H1 (cell line): Measurements from ENCODE around the gene C1orf50. TPM values are rescaled to one million over a fixed set of nuclear protein-coding genes. Genes with fewer than 3 reads are reported as not detected.
A peak's percentile ranks its signal among the peaks of the same experiment; 100 is the strongest.

Experiments
- CTCF ChIA-PET: fragments of 300-600 bp; sonication (Branson Sonifier 250); formaldehyde crosslinking; loops from one replicate; lab custom pipeline; 2021; ENCODE audit not compliant: partially characterized antibody; lab: Charles Lee
- POLR2A ChIA-PET: fragments of 300-600 bp; sonication (Branson Sonifier 250); formaldehyde crosslinking; loops from one replicate; lab custom pipeline; 2021; ENCODE audit warnings: inconsistent platforms; ENCODE audit not compliant: partially characterized antibody; lab: Charles Lee
- DNase-seq, 2 experiments: peaks; one replicate each; pipeline versions ENCODE4 v3.0.0 to v3.0.0-alpha.2; 2010 to 2022; ENCODE audit warnings: low spot score in 2 of 2, low read depth in 1 of 2, mixed read lengths in 1 of 2
- FAIRE-seq: peaks from 2 replicates; lab custom pipeline; 2011; peaks lifted over from hg19 to GRCh38; lab: Jason Lieb, UNC
- H2AFZ ChIP-seq: 2 replicates; pipeline ENCODE4 v1.8.1; 2012; ENCODE audit warnings: low read length, inconsistent platforms
- H2AK5ac ChIP-seq: 2 replicates; pipeline ENCODE4 v1.6.1; 2013; ENCODE audit warnings: low read depth, low read length
- H2BK120ac ChIP-seq: replicated peaks from 2 replicates; pipeline ENCODE3; 2013; ENCODE audit warnings: low read depth, low read length, inconsistent platforms
- H2BK12ac ChIP-seq: 2 replicates; pipeline ENCODE4 v1.6.1; 2013; ENCODE audit warnings: low read depth, low read length
- H2BK15ac ChIP-seq: 2 replicates; pipeline ENCODE4 v1.6.1; 2013; ENCODE audit warnings: low read length
- H2BK20ac ChIP-seq: 2 replicates; pipeline ENCODE4 v1.6.1; 2013; ENCODE audit warnings: low read length
- H2BK5ac ChIP-seq: 2 replicates; pipeline ENCODE4 v1.6.1; 2013; ENCODE audit warnings: low read depth, low read length
- H3K14ac ChIP-seq: 2 replicates; pipeline ENCODE4 v1.6.1; 2013; ENCODE audit warnings: inconsistent platforms; ENCODE audit not compliant: insufficient read length
- H3K18ac ChIP-seq: 2 replicates; pipeline ENCODE4 v1.6.1; 2013; ENCODE audit warnings: low read length; ENCODE audit errors: extremely low read depth
- H3K23ac ChIP-seq: 2 replicates; pipeline ENCODE4 v1.6.1; 2013; ENCODE audit warnings: inconsistent platforms; ENCODE audit not compliant: insufficient read length
- H3K23me2 ChIP-seq: 2 replicates; pipeline ENCODE4 v1.6.1; 2013; ENCODE audit warnings: low read depth, low read length
- H3K27ac ChIP-seq: 2 replicates; pipeline ENCODE4 v1.6.1; 2011; ENCODE audit warnings: low read depth, low read length, inconsistent platforms
- H3K27me3 ChIP-seq, 4 experiments: replicated peaks in 1 of 4; 1 replicate in 1 of 4; 2 replicates in 3 of 4; pipeline versions ENCODE4 v1.6.1 to v1.8.1; 2011 to 2013; ENCODE audit warnings: low read length in 3 of 4, mild to moderate bottlenecking in 3 of 4, inconsistent platforms in 2 of 4, mixed read lengths in 2 of 4, moderate library complexity in 1 of 4; ENCODE audit not compliant: control insufficient read depth in 3 of 4, insufficient read depth in 3 of 4; ENCODE audit errors: extremely low read depth in 1 of 4
- H3K36me3 ChIP-seq, 4 experiments: 2 replicates each; pipeline versions ENCODE4 v1.6.1 to v1.8.1; 2011 to 2013; ENCODE audit warnings: mild to moderate bottlenecking in 4 of 4, low read length in 3 of 4, moderate library complexity in 2 of 4, control low read depth in 1 of 4, inconsistent platforms in 1 of 4; ENCODE audit not compliant: insufficient read depth in 4 of 4, control insufficient read depth in 2 of 4
- H3K4ac ChIP-seq: replicated peaks from 2 replicates; pipeline ENCODE3; 2013; ENCODE audit warnings: low read length, low read depth, mixed read lengths, inconsistent platforms; ENCODE audit not compliant: insufficient read length
- H3K4me1 ChIP-seq, 4 experiments: replicated peaks in 1 of 4; 1 replicate in 1 of 4; 2 replicates in 3 of 4; pipeline versions ENCODE4 v1.6.1 to v1.8.1; 2011 to 2013; ENCODE audit warnings: low read length in 3 of 4, inconsistent platforms in 2 of 4, mixed read lengths in 1 of 4; ENCODE audit not compliant: insufficient read depth in 4 of 4, control insufficient read depth in 3 of 4
- H3K4me2 ChIP-seq, 2 experiments: 2 replicates each; pipeline versions ENCODE4 v1.6.1 to v1.8.1; 2011 to 2013; ENCODE audit warnings: low read depth in 2 of 2, low read length in 2 of 2, control low read depth in 1 of 2, inconsistent platforms in 1 of 2, mild to moderate bottlenecking in 1 of 2; ENCODE audit not compliant: insufficient read depth in 1 of 2
- H3K4me3 ChIP-seq, 4 experiments: fragments of 200-600, 300-600 bp in 1 of 4; sonication (generic), shearing (Covaris generic), sonication (Bioruptor Twin) in 1 of 4; 2 replicates each; pipeline versions ENCODE4 v1.5.1 to v1.8.1; 2011 to 2016; ENCODE audit warnings: low read length in 4 of 4, low read depth in 3 of 4, control low read depth in 2 of 4, inconsistent platforms in 2 of 4, mild to moderate bottlenecking in 2 of 4, mixed read lengths in 1 of 4, moderate library complexity in 1 of 4; ENCODE audit not compliant: insufficient read depth in 2 of 4; ENCODE audit errors: extremely low read depth in 1 of 4
- H3K56ac ChIP-seq: replicated peaks from 2 replicates; pipeline ENCODE3; 2013; ENCODE audit warnings: low read depth, mild to moderate bottlenecking, mixed read lengths, low read length, inconsistent platforms; ENCODE audit not compliant: insufficient read length
- H3K79me1 ChIP-seq: 2 replicates; pipeline ENCODE4 v1.6.1; 2013; ENCODE audit warnings: low read depth, low read length, control low read depth
- H3K79me2 ChIP-seq, 2 experiments: 2 replicates each; pipeline versions ENCODE4 v1.6.1 to v1.8.1; 2012 to 2013; ENCODE audit warnings: low read length in 2 of 2, mild to moderate bottlenecking in 2 of 2, inconsistent platforms in 1 of 2; ENCODE audit not compliant: insufficient read depth in 2 of 2, control insufficient read depth in 1 of 2
- H3K9ac ChIP-seq, 4 experiments: replicated peaks in 1 of 4; 1 replicate in 1 of 4; 2 replicates in 3 of 4; pipeline versions ENCODE4 v1.6.1 to v1.8.1; 2011 to 2013; ENCODE audit warnings: low read depth in 3 of 4, low read length in 3 of 4, control low read depth in 2 of 4, mild to moderate bottlenecking in 2 of 4, moderate library complexity in 2 of 4, inconsistent platforms in 1 of 4; ENCODE audit errors: extremely low read depth in 1 of 4
- H3K9me3 ChIP-seq, 2 experiments: 2 replicates each; pipeline versions ENCODE4 v1.6.1 to v1.8.1; 2012 to 2013; ENCODE audit warnings: mild to moderate bottlenecking in 2 of 2, moderate library complexity in 2 of 2, control low read depth in 1 of 2, inconsistent platforms in 1 of 2, low read depth in 1 of 2, low read length in 1 of 2, mixed read lengths in 1 of 2; ENCODE audit not compliant: insufficient read depth in 2 of 2
- H4K20me1 ChIP-seq, 2 experiments: replicated peaks in 1 of 2; 2 replicates each; pipeline versions ENCODE3 to v1.8.1; 2011 to 2013; ENCODE audit warnings: inconsistent platforms in 2 of 2, low read length in 2 of 2, mild to moderate bottlenecking in 1 of 2; ENCODE audit not compliant: insufficient read depth in 2 of 2, control insufficient read depth in 1 of 2
- H4K5ac ChIP-seq: 2 replicates; pipeline ENCODE4 v1.6.1; 2013; ENCODE audit warnings: low read length, low read depth, mixed read lengths, inconsistent platforms; ENCODE audit not compliant: insufficient read length
- H4K8ac ChIP-seq: 2 replicates; pipeline ENCODE4 v1.8.0; 2013; ENCODE audit warnings: mild to moderate bottlenecking, moderate library complexity, low read length, inconsistent platforms; ENCODE audit not compliant: insufficient read depth; ENCODE audit errors: extremely low read depth
- H4K91ac ChIP-seq: replicated peaks from 2 replicates; pipeline ENCODE3; 2013; ENCODE audit warnings: low read length, mixed read lengths, inconsistent platforms; ENCODE audit not compliant: insufficient read length
- BCL11A ChIP-seq, 2 experiments: IDR thresholded peaks; one replicate each; pipeline ENCODE4 v1.6.1; 2011; ENCODE audit warnings: low read depth in 2 of 2, low read length in 2 of 2, mild to moderate bottlenecking in 2 of 2
- CHD1 ChIP-seq: IDR thresholded peaks from 2 replicates; pipeline ENCODE4 v1.6.1; 2012; ENCODE audit warnings: low read depth, low read length, improper control_type of control experiment
- EP300 ChIP-seq, 2 experiments: IDR thresholded peaks; 1 replicate in 1 of 2; 2 replicates in 1 of 2; pipeline ENCODE4 v1.6.1; 2011 to 2012; ENCODE audit warnings: low read depth in 2 of 2, low read length in 2 of 2, mild to moderate bottlenecking in 2 of 2, borderline replicate concordance in 1 of 2, inconsistent platforms in 1 of 2, moderate library complexity in 1 of 2
- GABPA ChIP-seq: IDR thresholded peaks from 2 replicates; pipeline ENCODE4 v1.6.1; 2011; ENCODE audit warnings: mild to moderate bottlenecking, low read length, moderate library complexity, borderline replicate concordance; ENCODE audit not compliant: insufficient read depth
- KDM5A ChIP-seq: fragments of 200-600 bp; IDR thresholded peaks from 2 replicates; pipeline ENCODE4 v1.7.1; 2012; ENCODE audit warnings: mild to moderate bottlenecking, low read length, inconsistent platforms, mixed read lengths
- NRF1 ChIP-seq: IDR thresholded peaks from 2 replicates; pipeline ENCODE4 v1.6.1; 2011; ENCODE audit warnings: mild to moderate bottlenecking, low read depth, low read length, improper control_type of control experiment
- RFX5 ChIP-seq: IDR thresholded peaks from 2 replicates; pipeline ENCODE4 v1.6.1; 2011; ENCODE audit warnings: low read depth, low read length, improper control_type of control experiment, borderline replicate concordance
- RNF2 ChIP-seq: fragments of 200-900, 300-1000 bp; sonication (generic); IDR thresholded peaks from 2 replicates; pipeline ENCODE4 v1.7.1; 2016; ENCODE audit warnings: borderline replicate concordance, low read depth, mild to moderate bottlenecking, antibody characterized with exemption, low read length; ENCODE audit not compliant: poor library complexity, severe bottlenecking; ENCODE audit errors: missing control alignments
- SIX5 ChIP-seq: IDR thresholded peaks from 2 replicates; pipeline ENCODE4 v1.6.1; 2011; ENCODE audit warnings: mild to moderate bottlenecking, low read depth, low read length
- TAF7 ChIP-seq: optimal IDR thresholded peaks from 2 replicates; pipeline ENCODE3; 2011; ENCODE audit warnings: low read depth, mild to moderate bottlenecking, inconsistent platforms, low read length, moderate library complexity, borderline replicate concordance
- TBP ChIP-seq: IDR thresholded peaks from 2 replicates; pipeline ENCODE4 v1.6.1; 2011; ENCODE audit warnings: low read depth, low read length, improper control_type of control experiment
- TCF12 ChIP-seq: IDR thresholded peaks from 2 replicates; pipeline ENCODE4 v1.6.1; 2011; ENCODE audit warnings: low read depth, mild to moderate bottlenecking, low read length
- WGBS, 2 experiments: shearing (Covaris generic) in 1 of 2; methylation state at CpG; one replicate each; pipeline versions ENCODE4 v1.1.6 to v1.1.7; 2013 to 2015; ENCODE audit warnings: low lambda C conversion rate in 2 of 2, mixed read lengths in 2 of 2, inconsistent platforms in 1 of 2, low coverage in 1 of 2, missing lambda C conversion rate in 1 of 2; ENCODE audit not compliant: insufficient replicate concordance in 2 of 2, insufficient coverage in 1 of 2, insufficient read length in 1 of 2; ENCODE audit errors: extremely low coverage in 1 of 2, missing lambda C conversion rate in 1 of 2; 5-methylcytosine and 5-hydroxymethylcytosine counted together
- polyA plus RNA-seq, 7 experiments: library from polyadenylated mRNA; depleted of rRNA in 3 of 7; stranded (reverse) in 5 of 7; unstranded in 2 of 7; fragments of >200 nt in 5 of 7; fragments of 200-250 nt in 2 of 7; gene quantifications; 1 replicate in 5 of 7; 2 replicates in 1 of 7; 4 replicates in 1 of 7; pipeline versions ENCODE4 v1.2.1 to v1.2.3, GENCODE V29; 2011 to 2013; ENCODE audit warnings: missing spikeins in 2 of 7, mixed read lengths in 2 of 7
- total RNA-seq: library from RNA; stranded (reverse); fragmentation: NEBNext Ultra II Directional; extraction: Animal tissue kit (Norgen Biotek cat#: 25700); gene quantifications from 2 replicates; pipeline ENCODE4 v1.2.1, GENCODE V29; 2021

C1orf50 gene
- total and polyA plus RNA-seq, 2 of the 8 experiments (the other 6 are each of a cell fraction or from before 2014, with no cell fraction given), result 3.2 to 7.1 TPM

DNA sequence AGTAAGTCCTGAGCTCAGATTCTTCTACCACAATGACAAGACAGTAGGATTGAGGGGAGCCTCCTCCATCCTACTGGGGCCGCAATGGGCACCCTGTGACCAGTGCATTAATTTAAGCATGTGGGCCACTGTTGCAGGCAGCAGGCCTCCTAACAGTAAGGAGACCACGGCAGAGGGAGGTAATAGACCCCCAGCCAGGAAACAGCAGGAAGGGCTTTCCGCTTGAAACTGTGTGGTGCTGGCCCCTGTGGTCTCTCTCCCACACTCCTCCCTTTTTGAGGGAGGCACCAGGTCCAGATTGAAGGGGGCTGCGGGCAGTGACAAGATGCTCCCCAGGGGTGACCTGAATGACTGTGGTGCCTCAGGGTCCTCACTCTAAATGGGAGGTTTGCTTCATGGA, 25.3 kb upstream of the C1orf50 start:
- no peak overlapping the region for H3K23ac ChIP-seq
- no peaks in the 10 kb centered on the region for H3K9me3 ChIP-seq
- POLR2A ChIA-PET, result interaction anchor here (0.8 to 3.9 kb wide), 5 partner anchors 24 to 60 kb away, joined by 3 to 32 read pairs (median 3); partner anchors contain the start of genes C1orf50, P3H1 and YBX1
- DNase-seq, result no peak
- H4K20me1 ChIP-seq, result peaks cover 0 to 2% of the 10 kb centered on the region in 2 experiments
- H3K27ac ChIP-seq, result no peak overlapping the region
- H2AK5ac ChIP-seq, result peak overlapping the region; percentile 93; the same call in 1 of the 2 replicates
- no peak overlapping the region for H3K4me3 ChIP-seq
- H3K4ac ChIP-seq, result no peak overlapping the region
- CTCF ChIA-PET, result interaction anchor here (1.2 to 9.8 kb wide), 4 partner anchors 11 to 164 kb away, joined by 4 to 77 read pairs (median 6); partner anchors contain the start of genes C1orf50 and P3H1
- no peaks in the 10 kb centered on the region for H3K79me2 ChIP-seq
- H2BK120ac ChIP-seq, result peak overlapping the region; percentile 78
- no peak overlapping the region for H3K56ac ChIP-seq
- peak overlapping the region in 1 of 2 experiments; percentile 77; a peak in 1 of 4 replicates for H3K4me2 ChIP-seq
- peaks cover 0 to 38% (median 28%) of the 10 kb centered on the region in 4 experiments; a peak in 6 of 7 replicates for H3K4me1 ChIP-seq
- H2BK20ac ChIP-seq, result peak overlapping the region; percentile 98; the same call in 1 of the 2 replicates
- peak overlapping the region; percentile 94; the same call in 1 of the 2 replicates for H2BK5ac ChIP-seq
- H2AFZ ChIP-seq, result no peak overlapping the region
- H3K18ac ChIP-seq, result peak overlapping the region; percentile 95
- no peak overlapping the region for H4K5ac ChIP-seq
- peak overlapping the region; percentile 99 for H2BK12ac ChIP-seq
- peaks cover 2 to 7% (median 3%) of the 10 kb centered on the region in 4 experiments; a peak in 5 of 8 replicates for H3K36me3 ChIP-seq
- peaks cover 3% of the 10 kb centered on the region; the same call in 1 of the 2 replicates for H3K79me1 ChIP-seq
- WGBS, 2 experiments, result 85% methylated on average over 4 of the region's 4 CpGs; no CpG with 5 or more reads in 1 of the 2 experiments
- no peaks in the 10 kb centered on the region for H3K27me3 ChIP-seq
- no peak overlapping the region for H3K9ac ChIP-seq
- FAIRE-seq, result no peak
- H3K14ac ChIP-seq, result no peak overlapping the region
- no peak overlapping the region for H4K8ac ChIP-seq
- peaks cover 5% of the 10 kb centered on the region; the same call in 1 of the 2 replicates for H3K23me2 ChIP-seq
- H4K91ac ChIP-seq, result peak overlapping the region; percentile 97
- H2BK15ac ChIP-seq, result 0 out of 2 replicates have a peak overlapping the region, but pooled peaks have one; percentile 95
- TF ChIP-seq NRF1 (no peak), SIX5 (no peak), GABPA (no peak), TBP (no peak), RNF2 (no peak), TCF12 (no peak), TAF7 (no peak), CHD1 (no peak), BCL11A (IDR thresholded peaks at IDR 0.05; ENCODE audit: low read depth in 2 of 2, low read length in 2 of 2) (no peak), RFX5 (no peak), KDM5A (no peak), EP300 (IDR thresholded peaks at IDR 0.05; ENCODE audit: borderline replicate concordance in 1 of 2, low read depth in 2 of 2, low read length in 2 of 2) (no peak)
